GM19455 (cell line): ENCODE data around the gene MRGPRX4.

Source experiments
- ATAC-seq: cut with Tn5 transposase; IDR thresholded peaks from one replicate; pipeline ENCODE4 v1.9.1; 2021; ENCODE audit not compliant: unreplicated experiment

MRGPRX4 gene

GRCh38 chr11:18209058-18209457 lies 36.4 kb downstream of the MRGPRX4 start:
- no peak for ATAC-seq

- no peak for ATAC-seq
These were observed 48.7 kb downstream of the MRGPRX4 start for GRCh38 chr11:18221274-18221876.

- ATAC-seq, result no peak
These were observed 50.3 kb downstream of the MRGPRX4 start for GRCh38 chr11:18222814-18223421.
